Stomach (tissue), 19 donors: ENCODE measurements around the gene MSGN1. TPM values are rescaled to one million over a fixed set of nuclear protein-coding genes. Genes with fewer than 3 reads are reported as not detected.
A peak's percentile ranks its signal among the peaks of the same experiment; 100 is the strongest.

Experiments used
- DNase-seq, 2 donors: peaks; one replicate each; pipeline versions ENCODE4 v3.0.0 to v3.0.0-alpha.2; 2013 to 2019
- H3K27ac ChIP-seq, 5 donors: fragments of 200-600 bp in 4 of 5; sonication (generic) in 4 of 5; one replicate each; pipeline ENCODE4 v1.5.1; 2013 to 2019; ENCODE audit warnings: mild to moderate bottlenecking in 1 of 5, moderate library complexity in 1 of 5
- H3K27me3 ChIP-seq, 3 donors: fragments of 200-600 bp; sonication (generic); one replicate each; pipeline ENCODE4 v1.5.1; 2017 to 2019; ENCODE audit warnings: mixed run types in 1 of 3
- H3K36me3 ChIP-seq, 4 donors: fragments of 200-600 bp; sonication (generic); 1 replicate in 3 of 4; 2 replicates in 1 of 4; pipeline ENCODE4 v1.5.1; 2016 to 2019
- H3K4me1 ChIP-seq, 4 donors: fragments of 200-600 bp; sonication (generic); one replicate each; pipeline ENCODE4 v1.5.1; 2016 to 2019
- H3K4me3 ChIP-seq, 4 donors: fragments of 200-600 bp; sonication (generic) in 3 of 4; one replicate each; pipeline ENCODE4 v1.5.1; 2016 to 2019; ENCODE audit warnings: mild to moderate bottlenecking in 1 of 4
- H3K9me3 ChIP-seq, 4 donors: fragments of 200-600 bp; sonication (generic); one replicate each; pipeline ENCODE4 v1.5.1; 2016 to 2019
- EP300 ChIP-seq: sonication (generic); formaldehyde crosslinking; IDR thresholded peaks from one replicate; pipeline ENCODE4 v1.6.1; 2017; ENCODE audit warnings: antibody characterized with exemption
- POLR2A ChIP-seq, 4 donors: fragments of 450-650 bp; IDR thresholded peaks; one replicate each; pipeline ENCODE4 v1.6.1; 2016; ENCODE audit warnings: antibody characterized with exemption in 4 of 4, control low read depth in 2 of 4, mild to moderate bottlenecking in 1 of 4, moderate library complexity in 1 of 4
- POLR2AphosphoS5 ChIP-seq, 3 donors: sonication (generic); formaldehyde crosslinking; IDR thresholded peaks; one replicate each; pipeline ENCODE4 v1.6.1; 2016; ENCODE audit warnings: antibody characterized with exemption in 3 of 3
- WGBS, 5 donors: extraction: QIAGEN DNeasy Blood & Tissue Kit in 3 of 5; methylation state at CpG; one replicate each; pipeline versions ENCODE4 v1.1.5 to v1.1.7; 2013 to 2018; 5-methylcytosine and 5-hydroxymethylcytosine counted together
- intact Hi-C: fragments of 100-400 bp; cut with DNase I; formaldehyde crosslinking; loops from one replicate; pipeline ENCODE4 v1.15.1; 2023; ENCODE audit warnings: low total_unique reads
- long read RNA-seq, 10 donors: transcript quantifications; one replicate each; lab custom pipeline, GENCODE V29; 2026
- polyA plus RNA-seq, 3 donors: library from polyadenylated mRNA; stranded (reverse); fragments of 200-250 nt; gene quantifications; one replicate each; pipeline ENCODE4 v1.2.3, GENCODE V29; 2013
- total RNA-seq, 5 donors: library from RNA; depleted of rRNA; stranded (reverse); fragments of >200 nt; gene quantifications; one replicate each; pipeline versions ENCODE4 v1.1.0 to v1.2.3, GENCODE V29; 2014 to 2016
- TF ChIP-seq, protein P1 (sequence below), 7 experiments: fragments of 450-650 bp in 4 of 7; fragments of 200-600 bp in 3 of 7; sonication (generic) in 3 of 7; IDR thresholded peaks; one replicate each; pipeline ENCODE4 v1.5.1; 2016 to 2019; ENCODE audit warnings: antibody characterized with exemption in 7 of 7, control low read depth in 2 of 7, mild to moderate bottlenecking in 1 of 7
- donor health status: healthy with polysubstance abuse.
- donor health status: Bipolar disorder and iron deficiency.
- donor health status: healthy.

MSGN1 gene, protein sequence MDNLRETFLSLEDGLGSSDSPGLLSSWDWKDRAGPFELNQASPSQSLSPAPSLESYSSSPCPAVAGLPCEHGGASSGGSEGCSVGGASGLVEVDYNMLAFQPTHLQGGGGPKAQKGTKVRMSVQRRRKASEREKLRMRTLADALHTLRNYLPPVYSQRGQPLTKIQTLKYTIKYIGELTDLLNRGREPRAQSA
- not detected for total RNA-seq
- under 1 TPM in 1 of 3 donors, not detected in 2; 0.75 TPM for polyA plus RNA-seq
- long read RNA-seq, donor 1, partial matches to known transcripts: 0 of 1 reads
- long read RNA-seq, donor 1, other reads (novel, unspliced or antisense): 0 of 1 reads
- long read RNA-seq, donor 2: 0 reads
- long read RNA-seq, donor 3: 0 reads
- long read RNA-seq, donor 4: 0 reads
- long read RNA-seq, donor 5: 0 reads
- long read RNA-seq, donor 6: 0 reads
- long read RNA-seq, donor 7: 0 reads
- long read RNA-seq, donor 8: 0 reads
- long read RNA-seq, donor 9, partial matches to known transcripts: 0 of 1 reads
- long read RNA-seq, donor 9, other reads (novel, unspliced or antisense): 0 of 1 reads
- long read RNA-seq, donor 10: 0 reads

DNA sequence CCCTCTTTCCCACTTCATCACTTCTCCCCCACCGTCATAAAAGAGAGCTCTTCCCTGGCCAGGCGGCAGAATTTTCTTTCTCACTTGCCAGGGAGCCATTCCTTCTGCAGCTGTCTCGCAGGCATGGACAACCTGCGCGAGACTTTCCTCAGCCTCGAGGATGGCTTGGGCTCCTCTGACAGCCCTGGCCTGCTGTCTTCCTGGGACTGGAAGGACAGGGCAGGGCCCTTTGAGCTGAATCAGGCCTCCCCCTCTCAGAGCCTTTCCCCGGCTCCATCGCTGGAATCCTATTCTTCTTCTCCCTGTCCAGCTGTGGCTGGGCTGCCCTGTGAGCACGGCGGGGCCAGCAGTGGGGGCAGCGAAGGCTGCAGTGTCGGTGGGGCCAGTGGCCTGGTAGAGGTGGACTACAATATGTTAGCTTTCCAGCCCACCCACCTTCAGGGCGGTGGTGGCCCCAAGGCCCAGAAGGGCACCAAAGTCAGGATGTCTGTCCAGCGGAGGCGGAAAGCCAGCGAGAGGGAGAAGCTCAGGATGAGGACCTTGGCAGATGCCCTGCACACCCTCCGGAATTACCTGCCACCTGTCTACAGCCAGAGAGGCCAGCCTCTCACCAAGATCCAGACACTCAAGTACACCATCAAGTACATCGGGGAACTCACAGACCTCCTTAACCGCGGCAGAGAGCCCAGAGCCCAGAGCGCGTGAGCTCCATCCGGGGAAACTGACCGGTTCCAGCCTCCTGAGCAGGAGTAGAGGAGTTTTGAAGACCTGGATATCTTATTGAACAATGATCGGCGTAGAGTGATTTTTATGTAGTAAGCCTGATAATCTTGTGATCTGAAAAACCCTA is at the start of gene MSGN1:
TSS of gene MSGN1 (plus strand) at position 65 of the 850 bp plus-strand sequence. CDS start at position 124, 59 bp downstream.
- H3K4me3 ChIP-seq: no peak within 1 kb of the TSS
- intact Hi-C loops: no loop called here
- no peak for TF ChIP-seq POLR2AphosphoS5 (IDR thresholded peaks at IDR 0.05)
- TF ChIP-seq EP300: no peak
- no peak for TF ChIP-seq POLR2A (IDR thresholded peaks at IDR 0.05)
- TF ChIP-seq, protein P1, sequence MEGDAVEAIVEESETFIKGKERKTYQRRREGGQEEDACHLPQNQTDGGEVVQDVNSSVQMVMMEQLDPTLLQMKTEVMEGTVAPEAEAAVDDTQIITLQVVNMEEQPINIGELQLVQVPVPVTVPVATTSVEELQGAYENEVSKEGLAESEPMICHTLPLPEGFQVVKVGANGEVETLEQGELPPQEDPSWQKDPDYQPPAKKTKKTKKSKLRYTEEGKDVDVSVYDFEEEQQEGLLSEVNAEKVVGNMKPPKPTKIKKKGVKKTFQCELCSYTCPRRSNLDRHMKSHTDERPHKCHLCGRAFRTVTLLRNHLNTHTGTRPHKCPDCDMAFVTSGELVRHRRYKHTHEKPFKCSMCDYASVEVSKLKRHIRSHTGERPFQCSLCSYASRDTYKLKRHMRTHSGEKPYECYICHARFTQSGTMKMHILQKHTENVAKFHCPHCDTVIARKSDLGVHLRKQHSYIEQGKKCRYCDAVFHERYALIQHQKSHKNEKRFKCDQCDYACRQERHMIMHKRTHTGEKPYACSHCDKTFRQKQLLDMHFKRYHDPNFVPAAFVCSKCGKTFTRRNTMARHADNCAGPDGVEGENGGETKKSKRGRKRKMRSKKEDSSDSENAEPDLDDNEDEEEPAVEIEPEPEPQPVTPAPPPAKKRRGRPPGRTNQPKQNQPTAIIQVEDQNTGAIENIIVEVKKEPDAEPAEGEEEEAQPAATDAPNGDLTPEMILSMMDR (IDR thresholded peaks at IDR 0.05): no peak
- H3K27ac ChIP-seq: peak within 1 kb of the TSS in 1 of 5 donors; percentile 42
- H3K27me3 ChIP-seq: no peaks in the 10 kb centered on the region
- no peaks in the 10 kb centered on the region for H3K4me1 ChIP-seq
- WGBS, 5 donors: 91 to 94% (median 92%) methylated on average over 26 of the region's 26 CpGs
- no peaks in the 10 kb centered on the region for H3K9me3 ChIP-seq
- H3K36me3 ChIP-seq: no peaks in the 10 kb centered on the region
- DNase-seq: no peak

DNA sequence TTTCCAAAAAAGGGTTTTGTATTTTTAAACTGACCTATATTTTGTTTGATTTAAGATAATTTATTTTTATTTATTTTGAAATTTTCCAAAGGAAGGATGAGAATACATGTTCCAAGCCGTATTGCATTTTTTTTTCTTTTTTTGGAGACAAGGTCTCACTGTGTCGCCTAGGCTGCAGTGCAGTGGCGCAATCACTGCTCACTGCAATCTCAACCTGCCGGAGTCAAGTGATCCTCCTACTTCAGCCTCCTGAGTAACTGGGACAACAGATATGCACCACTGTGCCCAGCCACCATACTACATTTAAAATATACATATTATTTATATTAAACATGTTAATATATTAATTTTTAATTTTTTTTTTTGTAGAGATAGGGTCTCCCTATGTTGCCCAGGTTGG is 47.4 kb upstream of the MSGN1 start:
- Histone ChIP-seq H3K27me3 (no peaks in the 10 kb centered on the region), H3K27ac (no peak overlapping the region), H3K9me3 (no peaks in the 10 kb centered on the region), H3K4me3 (no peak overlapping the region), H3K4me1 (no peaks in the 10 kb centered on the region), H3K36me3 (peaks cover 0 to 26% (median 11%) of the 10 kb centered on the region in 4 donors)
- no peak for DNase-seq
- WGBS, 5 donors: 95 to 100% (median 96%) methylated on average over 4 of the region's 4 CpGs
- TF ChIP-seq EP300 (no peak), POLR2AphosphoS5 (IDR thresholded peaks at IDR 0.05) (no peak), POLR2A (IDR thresholded peaks at IDR 0.05) (no peak)
- TF ChIP-seq, protein P1 (IDR thresholded peaks at IDR 0.05): no peak
- intact Hi-C loops: no loop called here

DNA sequence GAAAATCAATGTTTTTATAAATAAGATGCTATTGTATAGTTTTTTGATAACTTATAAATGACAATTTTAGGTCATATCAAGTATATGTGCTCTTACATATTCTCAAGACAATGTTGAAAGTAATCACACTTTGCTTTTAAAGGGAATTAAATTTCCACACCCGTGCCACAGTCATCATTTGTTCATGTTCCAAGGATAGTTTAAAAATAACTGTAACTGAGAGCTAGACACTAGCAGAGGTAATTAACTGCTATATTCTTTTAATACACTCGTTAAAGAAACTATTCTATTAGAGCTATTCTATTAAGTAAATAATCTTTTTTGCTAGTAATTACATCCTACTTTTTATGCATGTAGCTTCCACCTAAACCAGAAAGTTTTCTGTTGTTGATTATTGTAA is 44.3 kb upstream of the MSGN1 start:
- Histone ChIP-seq H3K9me3 (no peaks in the 10 kb centered on the region), H3K4me1 (no peaks in the 10 kb centered on the region), H3K27me3 (no peaks in the 10 kb centered on the region), H3K36me3 (peaks cover 0 to 31% (median 15%) of the 10 kb centered on the region in 4 donors), H3K27ac (no peak overlapping the region), H3K4me3 (no peak overlapping the region)
- intact Hi-C loops: no loop called here
- DNase-seq: no peak
- WGBS, 5 donors: 95 to 98% (median 97%) methylated on average over 2 of the region's 2 CpGs
- TF ChIP-seq EP300 (no peak), POLR2A (IDR thresholded peaks at IDR 0.05) (no peak)
- TF ChIP-seq, protein P1 (IDR thresholded peaks at IDR 0.05): no peak

DNA sequence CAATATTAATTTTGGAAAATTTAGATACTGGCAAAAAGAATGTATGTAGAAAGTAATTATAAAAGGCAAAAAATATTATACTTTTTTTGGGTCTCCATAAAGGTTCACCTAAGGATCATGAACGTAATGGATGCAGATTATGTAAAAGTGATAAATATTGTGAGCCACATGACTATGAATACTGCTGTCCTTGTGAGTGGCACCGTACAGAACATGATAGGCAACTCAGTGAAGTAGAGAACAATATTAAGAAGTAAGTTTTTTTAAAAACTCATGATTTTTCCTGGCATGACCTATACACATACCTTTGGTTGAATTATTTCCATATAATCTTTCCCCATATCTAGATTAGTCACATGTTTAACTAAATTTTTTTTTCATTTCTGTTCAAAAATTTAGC is 43.7 kb upstream of the MSGN1 start:
- no peaks in the 10 kb centered on the region for H3K9me3 ChIP-seq
- no peak overlapping the region for H3K27ac ChIP-seq
- H3K4me1 ChIP-seq: no peaks in the 10 kb centered on the region
- DNase-seq: no peak
- H3K27me3 ChIP-seq: no peaks in the 10 kb centered on the region
- intact Hi-C loops: no loop called here
- TF ChIP-seq POLR2A (IDR thresholded peaks at IDR 0.05): no peak
- no peak for TF ChIP-seq EP300
- TF ChIP-seq, protein P1 (IDR thresholded peaks at IDR 0.05): no peak
- no peak for TF ChIP-seq POLR2AphosphoS5 (IDR thresholded peaks at IDR 0.05)
- peaks cover 0 to 31% (median 14%) of the 10 kb centered on the region in 4 donors for H3K36me3 ChIP-seq
- H3K4me3 ChIP-seq: no peak overlapping the region
- WGBS, 5 donors: 92 to 97% (median 95%) methylated on average over 2 of the region's 2 CpGs
